ENCODE data around the gene ECHS1.

Gene ECHS1

DNA sequence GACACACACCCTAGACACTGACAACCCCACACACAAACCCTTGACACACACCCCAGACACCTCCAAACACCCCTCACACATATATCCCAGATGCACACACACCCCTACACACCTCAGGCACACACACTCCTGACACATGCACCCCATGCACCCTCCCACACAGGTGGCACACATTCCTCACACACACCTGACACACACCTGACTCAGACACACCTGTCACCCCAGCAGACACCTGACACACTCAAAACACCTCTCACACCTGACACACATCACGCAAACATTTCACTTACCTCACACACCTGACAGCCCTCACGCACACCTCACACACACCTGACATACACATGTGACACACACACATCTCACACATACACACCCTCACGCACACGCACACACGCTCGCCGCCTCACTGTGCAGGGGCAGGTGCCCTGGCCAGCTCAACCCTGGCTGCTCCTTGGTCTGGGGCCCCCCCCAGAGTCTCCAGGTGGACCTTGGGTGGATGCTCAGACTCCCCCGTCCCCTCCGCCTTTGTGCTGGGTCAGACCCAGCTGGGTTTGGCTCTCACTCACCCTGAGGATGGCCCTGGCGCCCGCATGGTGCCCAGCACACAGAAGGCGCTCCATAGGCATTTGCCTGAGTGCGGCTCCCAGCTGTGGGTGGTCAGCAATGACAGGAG, 33.3 kb downstream of the ECHS1 start:
- DNase-seq (ENCODE audit: low spot score) = no peak

- no peak for DNase-seq (ENCODE audit: low spot score)
Measured at GRCh38 chr10:133338080-133339071, 34.8 kb downstream of the ECHS1 start.

- DNase-seq (ENCODE audit: low spot score) = no peak
Measured at GRCh38 chr10:133337370-133337725, 35.8 kb downstream of the ECHS1 start.

GRCh38 chr10:133336577-133337369, 36.4 kb downstream of the ECHS1 start, which contains the start of gene CALY:
Gene CALY, minus strand, starts transcription at chr10:133336896. Its CDS starts 7,907 bp downstream, at chr10:133328989.
- peak; percentile 33 for DNase-seq (ENCODE audit: low spot score)

- no peak for DNase-seq (ENCODE audit: low spot score)
Measured at GRCh38 chr10:133336118-133336576, 37.0 kb downstream of the ECHS1 start.

GRCh38 chr10:133335246-133336117, 37.7 kb downstream of the ECHS1 start:
- no peak for DNase-seq (ENCODE audit: low spot score)

GRCh38 chr10:133334503-133335245, 38.5 kb downstream of the ECHS1 start:
- DNase-seq (ENCODE audit: low spot score) = no peak

- no peak for DNase-seq (ENCODE audit: low spot score)
Measured at GRCh38 chr10:133332936-133333699, 40.0 kb downstream of the ECHS1 start.

DNA sequence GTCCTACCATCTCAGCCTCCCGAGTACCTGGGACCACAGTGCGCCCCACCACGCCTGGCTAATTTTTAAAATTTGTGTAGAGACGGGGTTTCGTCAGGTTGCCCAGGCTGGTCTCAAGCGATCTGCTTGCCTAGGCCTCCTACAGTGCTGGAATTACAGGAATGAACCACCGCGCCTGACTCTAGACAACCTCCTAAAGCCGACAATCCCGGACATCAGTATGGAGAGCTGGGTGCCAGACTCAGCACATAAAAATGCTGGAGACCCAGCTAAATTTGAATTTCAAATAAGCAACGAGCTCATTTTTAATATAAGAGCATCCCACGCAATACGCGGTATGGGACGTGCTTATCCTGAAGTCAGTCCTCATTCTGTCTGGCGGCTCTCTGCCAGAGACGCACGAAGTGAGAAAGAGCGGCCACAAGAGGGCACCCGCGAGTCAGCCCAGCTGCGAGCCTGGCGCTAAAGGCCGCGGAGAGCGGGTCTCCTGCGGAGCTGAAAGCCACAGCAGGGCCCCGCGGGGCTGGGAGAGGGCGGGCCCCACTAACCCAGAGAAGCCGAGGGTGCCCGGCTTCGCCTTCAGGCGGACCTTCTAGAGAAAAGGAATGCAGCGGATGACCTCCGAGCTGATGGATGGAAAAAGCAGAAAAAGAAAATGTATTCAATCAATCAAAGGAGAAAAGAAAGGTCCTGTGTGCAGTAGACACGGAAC, 43.5 kb downstream of the ECHS1 start:
- DNase-seq (ENCODE audit: low spot score) = peak; percentile 86

GRCh38 chr10:133328358-133329343, 44.5 kb downstream of the ECHS1 start:
- DNase-seq (ENCODE audit: low spot score) = no peak

GRCh38 chr10:133327651-133328357, 45.4 kb downstream of the ECHS1 start:
- no peak for DNase-seq (ENCODE audit: low spot score)

DNA sequence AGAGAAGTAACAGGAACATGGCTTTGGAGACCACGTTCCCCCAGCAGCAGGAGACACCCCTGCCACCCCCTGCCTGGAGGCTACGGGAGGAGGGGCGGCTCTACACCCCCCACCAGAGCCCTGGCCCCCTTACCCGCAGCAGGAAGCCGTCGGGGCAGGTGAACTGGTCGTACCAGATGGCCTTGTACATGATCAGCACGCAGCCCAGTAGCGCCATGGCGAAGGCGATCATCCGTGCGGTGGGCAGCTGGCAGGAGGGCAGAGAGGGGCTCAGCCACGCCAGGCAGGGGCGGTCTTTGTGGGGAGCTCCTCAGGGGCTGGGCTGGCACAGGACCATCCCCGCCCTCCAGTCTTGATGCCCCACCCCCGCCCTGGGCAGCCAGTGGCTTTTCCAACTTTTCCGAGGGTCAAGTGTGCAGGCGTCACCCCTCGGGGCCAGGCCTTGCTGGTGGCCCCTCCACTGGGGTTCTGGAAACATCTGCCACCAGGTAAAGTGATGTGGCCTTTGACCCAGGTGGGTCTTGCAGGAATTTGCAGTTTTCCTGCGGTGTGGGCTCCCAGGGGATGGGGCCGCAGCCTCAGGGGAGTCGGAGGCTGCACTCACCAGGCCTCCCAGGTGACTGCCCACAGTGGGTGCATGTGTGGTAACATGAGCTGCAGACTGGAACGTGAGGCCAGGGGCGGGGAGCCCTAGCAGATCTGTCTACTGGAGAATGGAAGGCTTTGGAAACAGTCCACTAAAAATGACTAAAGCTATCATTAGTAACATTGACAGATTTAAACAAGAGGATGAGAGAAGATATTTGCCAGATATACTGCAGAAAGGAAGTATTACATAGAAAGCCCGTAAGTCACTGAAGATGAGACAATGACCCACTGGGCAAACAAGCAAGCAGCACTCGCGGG, 46.2 kb downstream of the ECHS1 start:
- DNase-seq (ENCODE audit: low spot score) = no peak

- DNase-seq (ENCODE audit: low spot score) = no peak
Measured at GRCh38 chr10:133326223-133326551, 47.0 kb downstream of the ECHS1 start.

- no peak for DNase-seq (ENCODE audit: low spot score)
Measured at GRCh38 chr10:133325440-133326222, 47.5 kb downstream of the ECHS1 start.

DNA sequence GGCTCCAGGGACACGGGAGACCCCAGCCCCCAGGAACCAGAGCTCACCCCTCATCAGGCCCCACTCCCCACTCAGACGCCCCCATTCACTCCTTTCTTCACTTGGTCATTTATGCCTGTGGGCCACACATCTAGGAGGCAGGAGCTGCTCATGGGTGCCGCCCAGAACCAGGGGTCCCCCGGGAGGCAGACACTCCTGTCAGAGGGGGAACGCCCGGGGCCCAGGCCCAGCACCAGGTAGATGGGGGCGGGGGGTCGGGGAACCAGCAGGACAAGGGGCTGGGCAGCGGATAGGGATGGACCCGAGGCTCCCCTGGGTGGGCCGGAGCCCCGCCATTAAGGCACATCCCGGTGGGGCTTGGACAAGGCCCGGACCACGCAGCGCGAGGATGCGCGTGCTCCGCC, 48.3 kb downstream of the ECHS1 start:
- DNase-seq (ENCODE audit: low spot score) = no peak
